ENCODE results near the gene CSRNP3. TPM values are rescaled to one million over a fixed set of nuclear protein-coding genes. Genes with fewer than 3 reads are reported as not detected.

CSRNP3 gene
- polyA plus RNA-seq, 2 of the 4 experiments (the other 2 are of a cell fraction), result 0.05 to 0.25 TPM

- ChIA-PET POLR2A (no interaction called here), CTCF (no interaction called here)
- Histone ChIP-seq H3K27ac (no peak overlapping the region), H3K4me3 (no peak overlapping the region), H3K9me3 (no peaks in the 10 kb centered on the region), H3K4me1 (no peaks in the 10 kb centered on the region), H3K4me2 (no peak overlapping the region)
- TF ChIP-seq RNF2 (IDR thresholded peaks at IDR 0.05; ENCODE audit: borderline replicate concordance, low read depth) (no peak), HOXB5 (CRISPR knock-in tag; IDR thresholded peaks at IDR 0.05) (no peak), EHF (CRISPR knock-in tag; IDR thresholded peaks at IDR 0.05) (no peak), BHLHE40 (IDR thresholded peaks at IDR 0.05; ENCODE audit: low read depth, low read length) (no peak), FOSB (CRISPR knock-in tag; IDR thresholded peaks at IDR 0.05) (no peak), HDAC2 (IDR thresholded peaks at IDR 0.05) (no peak), KDM1A (IDR thresholded peaks at IDR 0.05; ENCODE audit: low read depth) (no peak), USF2 (IDR thresholded peaks at IDR 0.05) (no peak), CEBPB (IDR thresholded peaks at IDR 0.05) (no peak), HES2 (IDR thresholded peaks at IDR 0.05) (no peak), RFX5 (IDR thresholded peaks at IDR 0.05) (no peak), ZFP36 (IDR thresholded peaks at IDR 0.05; ENCODE audit: borderline replicate concordance, partially characterized antibody) (no peak), JUNB (IDR thresholded peaks at IDR 0.05) (no peak), NPAS2 (CRISPR knock-in tag; IDR thresholded peaks at IDR 0.05; ENCODE audit: borderline replicate concordance) (no peak), GATA3 (IDR thresholded peaks at IDR 0.05; ENCODE audit: borderline replicate concordance) (no peak)
- DNase-seq (ENCODE audit: low read depth in 1 of 2, low spot score in 1 of 2) (no peak), ATAC-seq (no peak), FAIRE-seq (no peak)
- 21% methylated on average over 3 of the region's 3 CpGs for WGBS (ENCODE audit: missing lambda C conversion rate)
Measured at GRCh38 chr2:165522719-165523118, 53.2 kb downstream of the CSRNP3 start.

- CTCF ChIA-PET, result no interaction called here
- Histone ChIP-seq H3K4me3 (no peak overlapping the region), H3K4me2 (no peak overlapping the region), H3K27ac (no peak overlapping the region), H3K4me1 (no peaks in the 10 kb centered on the region), H3K9me3 (no peaks in the 10 kb centered on the region)
- 0% methylated on average over 1 of the region's 1 CpG for WGBS (ENCODE audit: missing lambda C conversion rate)
- no peak for FAIRE-seq
- POLR2A ChIA-PET, result no interaction called here
- no peak for TF ChIP-seq NPAS2 (CRISPR knock-in tag; IDR thresholded peaks at IDR 0.05; ENCODE audit: borderline replicate concordance)
- TF ChIP-seq FOSB (CRISPR knock-in tag; IDR thresholded peaks at IDR 0.05), result no peak
- no peak for TF ChIP-seq MAZ (IDR thresholded peaks at IDR 0.05; ENCODE audit: borderline replicate concordance, low read depth, low read length)
- TF ChIP-seq HOXB13 (CRISPR knock-in tag; IDR thresholded peaks at IDR 0.05; ENCODE audit: low read depth), result no peak
- no peak for TF ChIP-seq TP53 (CRISPR knock-in tag; IDR thresholded peaks at IDR 0.05)
- TF ChIP-seq JUN (IDR thresholded peaks at IDR 0.05), result no peak
- TF ChIP-seq HDAC2 (IDR thresholded peaks at IDR 0.05), result no peak
- no peak for TF ChIP-seq HEYL (CRISPR knock-in tag; IDR thresholded peaks at IDR 0.05)
- no peak for TF ChIP-seq KDM5A (IDR thresholded peaks at IDR 0.05)
- no peak for ATAC-seq
- no peak for DNase-seq (ENCODE audit: low read depth in 1 of 2, low spot score in 1 of 2)
Measured at GRCh38 chr2:165524720-165525119, 55.2 kb downstream of the CSRNP3 start.

GRCh38 chr2:165528691-165529090 is 59.2 kb downstream of the CSRNP3 start:
- Histone ChIP-seq H3K27ac (no peak overlapping the region), H3K4me2 (no peak overlapping the region), H3K9me3 (no peaks in the 10 kb centered on the region), H3K4me1 (no peaks in the 10 kb centered on the region), H3K4me3 (no peak overlapping the region)
- no peak for FAIRE-seq
- DNase-seq (ENCODE audit: low read depth in 1 of 2, low spot score in 1 of 2), result no peak
- TF ChIP-seq BHLHE40 (IDR thresholded peaks at IDR 0.05; ENCODE audit: low read depth, low read length) (no peak), JUNB (IDR thresholded peaks at IDR 0.05) (no peak), MAX (IDR thresholded peaks at IDR 0.05) (no peak), ESRRA (IDR thresholded peaks at IDR 0.05; ENCODE audit: borderline replicate concordance, low read length) (no peak), FOXS1 (CRISPR knock-in tag; IDR thresholded peaks at IDR 0.05) (no peak)
- no peak for ATAC-seq
- 45% methylated on average over 3 of the region's 4 CpGs for WGBS (ENCODE audit: missing lambda C conversion rate)
- ChIA-PET CTCF (no interaction called here), POLR2A (no interaction called here)
